ENCODE measurements around the gene SH3PXD2A. TPM values are rescaled to one million over a fixed set of nuclear protein-coding genes. Genes with fewer than 3 reads are reported as not detected.
"Not testable (repeated sequence)": the region's sequence is repeated elsewhere in the genome, so short reads cannot be mapped to it uniquely, and the experiment has no call there.

SH3PXD2A gene
- total RNA-seq, 2 experiments from 2014 or later: 10.2 to 10.9 TPM

DNA sequence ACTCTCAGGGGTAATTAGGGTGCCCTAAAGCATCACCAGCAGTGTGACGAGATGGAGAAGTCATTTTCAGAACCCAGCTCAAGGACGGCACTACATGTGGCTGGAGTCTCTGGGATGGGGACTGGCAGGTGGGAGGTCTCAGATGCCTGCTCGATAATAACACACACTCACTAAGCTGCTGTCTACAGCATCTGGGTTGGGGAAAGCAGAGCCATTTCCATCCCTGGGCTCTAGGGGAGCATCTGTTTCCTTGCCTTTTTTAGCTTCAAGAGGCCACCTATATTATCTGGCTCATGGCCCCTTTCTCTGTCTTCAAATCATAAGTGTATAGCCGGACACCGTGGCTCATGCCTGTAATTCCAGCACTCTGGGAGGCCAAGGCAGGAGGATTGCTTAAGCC lies 79.6 kb downstream of the SH3PXD2A start:
- Mint-ChIP-seq H3K27me3 (peaks cover 2% of the 10 kb centered on the region), H3K36me3 (no peaks in the 10 kb centered on the region), H3K27ac (no peak overlapping the region), H3K9me3 (no peaks in the 10 kb centered on the region), H3K4me1 (peaks cover 10% of the 10 kb centered on the region), H3K4me3 (no peak overlapping the region)
- DNase-seq: no peak

DNA sequence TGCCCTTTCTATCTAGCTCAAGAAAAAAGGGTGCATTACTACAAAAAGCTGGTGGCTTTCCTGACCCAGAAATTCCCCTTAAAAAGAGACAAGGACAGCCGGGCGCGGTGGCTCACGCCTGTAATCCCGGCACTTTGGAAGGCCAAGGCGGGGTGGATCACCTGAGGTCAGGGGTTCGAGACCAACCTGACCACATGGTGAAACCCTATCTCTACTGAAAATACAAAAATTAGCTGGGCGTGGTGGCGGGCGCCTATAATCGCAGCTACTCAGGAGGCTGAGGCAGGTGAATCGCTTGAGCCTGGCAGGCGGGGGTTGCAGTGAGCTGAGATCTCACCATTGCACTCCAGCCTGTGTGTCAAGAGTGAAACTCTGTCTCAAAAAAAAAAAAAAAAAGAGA lies 82.5 kb downstream of the SH3PXD2A start:
- peak overlapping the region; percentile 88 for H3K27ac Mint-ChIP-seq
- H3K4me3 Mint-ChIP-seq: peak overlapping the region; percentile 84
- H3K27me3 Mint-ChIP-seq, DNase-seq, H3K36me3 Mint-ChIP-seq, H3K9me3 Mint-ChIP-seq: not testable (repeated sequence)
- peaks cover 10% of the 10 kb centered on the region for H3K4me1 Mint-ChIP-seq

DNA sequence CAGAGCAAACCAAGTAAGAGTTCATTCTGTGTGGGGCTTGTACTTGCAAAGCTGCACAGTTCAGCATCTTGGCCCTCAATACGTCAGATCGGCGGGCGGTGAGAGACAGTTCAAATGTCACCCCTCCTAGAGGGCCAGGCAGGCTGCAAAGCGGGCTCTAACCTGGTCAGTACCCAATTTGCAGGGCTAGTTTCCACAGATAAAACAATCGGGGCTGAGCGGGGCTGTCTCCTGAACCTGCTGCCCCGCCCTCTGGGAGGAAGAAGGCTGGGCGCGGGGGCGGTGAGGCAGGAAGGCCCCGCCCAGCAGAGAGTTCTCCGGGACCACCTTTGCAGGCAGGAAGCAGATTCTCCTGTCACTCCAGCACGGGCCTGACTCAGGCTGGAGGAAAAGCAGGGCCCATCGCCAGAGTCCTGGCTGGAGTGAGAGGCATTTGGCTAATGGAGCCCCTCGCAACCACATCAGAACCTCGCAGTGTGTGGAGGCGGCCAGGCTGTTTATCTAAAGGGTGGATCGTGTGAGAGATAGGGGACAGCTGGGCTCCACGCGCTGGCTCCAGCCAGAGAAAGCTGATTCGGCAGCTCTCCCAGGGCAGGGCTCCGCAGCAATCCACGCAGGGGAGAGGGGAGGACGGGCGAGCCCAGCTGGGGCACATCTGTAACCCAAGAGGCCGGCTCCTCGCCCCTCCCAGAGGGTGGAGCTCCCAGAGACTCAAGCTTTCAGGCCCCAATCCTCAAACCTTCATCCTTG lies 83.1 kb downstream of the SH3PXD2A start:
- no peaks in the 10 kb centered on the region for H3K27me3 Mint-ChIP-seq
- peak overlapping the region; percentile 88 for H3K27ac Mint-ChIP-seq
- peaks cover 10% of the 10 kb centered on the region for H3K4me1 Mint-ChIP-seq
- DNase-seq: peak; percentile 71
- peak overlapping the region; percentile 84 for H3K4me3 Mint-ChIP-seq
- no peaks in the 10 kb centered on the region for H3K36me3 Mint-ChIP-seq
- H3K9me3 Mint-ChIP-seq: no peaks in the 10 kb centered on the region

DNA sequence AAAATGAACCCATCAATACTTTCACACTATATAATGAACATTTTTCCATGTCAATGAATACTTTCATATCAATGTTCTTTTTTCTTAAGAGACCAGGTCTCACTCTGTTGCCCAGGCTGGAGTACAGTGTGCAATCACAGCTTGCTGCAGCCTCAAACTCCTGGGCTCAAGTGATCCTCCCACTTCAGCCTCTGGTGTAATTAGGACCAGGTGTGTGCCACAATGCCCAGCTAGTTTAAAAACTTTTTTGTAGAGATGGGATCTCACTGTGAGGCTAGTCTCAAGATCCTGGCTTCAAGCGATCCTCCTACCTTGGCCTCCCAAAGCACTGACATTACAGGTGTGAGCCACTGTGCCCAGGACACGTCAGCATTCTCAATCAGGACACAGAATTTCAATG lies 85.2 kb downstream of the SH3PXD2A start:
- no peak overlapping the region for H3K4me3 Mint-ChIP-seq
- no peak for DNase-seq
- H3K27ac Mint-ChIP-seq: no peak overlapping the region

DNA sequence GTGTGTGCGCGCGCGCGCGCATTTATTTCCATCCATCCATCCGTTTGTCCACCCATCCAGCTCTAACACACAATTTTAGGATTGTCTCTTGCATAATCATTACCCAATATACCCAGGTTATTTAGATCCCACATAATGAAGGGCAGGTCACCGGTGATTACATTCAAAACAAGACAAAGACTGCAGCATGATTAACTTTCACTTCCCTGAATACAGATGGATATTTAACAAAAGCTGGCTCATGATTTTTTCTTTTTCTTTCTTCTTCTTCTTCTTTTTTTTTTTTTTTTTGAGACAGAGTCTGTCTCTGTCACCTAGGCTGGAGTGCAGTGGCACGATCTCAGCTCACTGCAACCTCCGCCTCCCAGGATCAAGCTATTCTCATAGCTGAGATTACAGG lies 86.2 kb downstream of the SH3PXD2A start:
- no peak for DNase-seq
- Mint-ChIP-seq H3K4me1 (peaks cover 33% of the 10 kb centered on the region), H3K27me3 (no peaks in the 10 kb centered on the region), H3K27ac (no peak overlapping the region), H3K36me3 (no peaks in the 10 kb centered on the region), H3K4me3 (no peak overlapping the region), H3K9me3 (no peaks in the 10 kb centered on the region)

More for the DNA sequence above, 85.2 kb downstream of the SH3PXD2A start:
- Mint-ChIP-seq H3K36me3 (no peaks in the 10 kb centered on the region), H3K9me3 (no peaks in the 10 kb centered on the region), H3K27me3 (no peaks in the 10 kb centered on the region), H3K4me1 (peaks cover 25% of the 10 kb centered on the region)

DNA sequence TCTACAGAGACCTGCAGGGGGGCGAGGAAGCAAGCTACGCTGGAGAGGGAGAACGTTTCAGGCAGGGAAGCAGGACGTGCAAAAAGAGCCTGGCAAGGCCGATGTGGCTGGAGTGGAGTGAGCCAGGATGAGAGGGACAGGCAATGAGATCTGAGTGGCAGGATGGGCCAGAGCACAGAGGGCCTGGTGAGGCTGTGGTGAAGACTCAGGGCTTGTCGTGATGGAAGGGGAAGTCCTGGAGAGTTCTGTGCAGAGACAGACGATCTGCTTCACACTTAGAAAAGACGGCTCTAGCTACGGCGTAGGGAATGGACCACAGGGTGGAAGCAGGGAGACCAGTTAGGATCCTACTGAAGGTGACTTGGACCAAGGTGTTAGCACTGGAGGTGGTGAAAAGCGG lies 87.0 kb downstream of the SH3PXD2A start:
- Mint-ChIP-seq H3K27ac (no peak overlapping the region), H3K4me1 (peaks cover 41% of the 10 kb centered on the region)

DNA sequence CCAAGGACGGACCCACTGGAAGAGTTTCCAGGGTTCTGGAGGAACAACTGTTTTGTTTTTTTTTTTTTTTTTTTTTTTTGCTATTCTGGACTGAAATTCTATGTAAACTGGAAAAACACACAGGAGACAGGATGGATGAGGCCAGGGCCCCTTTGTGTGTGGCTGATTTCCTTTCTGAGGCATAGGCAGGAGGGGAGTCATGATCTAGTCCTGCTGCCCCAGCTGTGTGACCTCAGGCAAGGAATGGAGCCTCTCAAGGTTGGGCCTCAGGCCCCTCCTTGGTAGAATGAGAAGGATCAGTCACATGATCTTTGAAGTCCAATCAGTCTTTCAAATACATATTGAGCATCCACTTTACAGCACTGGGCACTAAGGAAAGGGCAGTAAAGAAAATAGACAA lies 87.6 kb downstream of the SH3PXD2A start:
- no peak overlapping the region for H3K27ac Mint-ChIP-seq
- DNase-seq: no peak
- H3K27me3 Mint-ChIP-seq: no peaks in the 10 kb centered on the region
- peaks cover 5% of the 10 kb centered on the region for H3K9me3 Mint-ChIP-seq
- H3K4me3 Mint-ChIP-seq: no peak overlapping the region
- peaks cover 45% of the 10 kb centered on the region for H3K4me1 Mint-ChIP-seq
- no peaks in the 10 kb centered on the region for H3K36me3 Mint-ChIP-seq

More for the DNA sequence above, 87.0 kb downstream of the SH3PXD2A start:
- no peak overlapping the region for H3K4me3 Mint-ChIP-seq
- H3K36me3 Mint-ChIP-seq: no peaks in the 10 kb centered on the region
- DNase-seq: no peak
- peaks cover 5% of the 10 kb centered on the region for H3K9me3 Mint-ChIP-seq
- H3K27me3 Mint-ChIP-seq: no peaks in the 10 kb centered on the region

DNA sequence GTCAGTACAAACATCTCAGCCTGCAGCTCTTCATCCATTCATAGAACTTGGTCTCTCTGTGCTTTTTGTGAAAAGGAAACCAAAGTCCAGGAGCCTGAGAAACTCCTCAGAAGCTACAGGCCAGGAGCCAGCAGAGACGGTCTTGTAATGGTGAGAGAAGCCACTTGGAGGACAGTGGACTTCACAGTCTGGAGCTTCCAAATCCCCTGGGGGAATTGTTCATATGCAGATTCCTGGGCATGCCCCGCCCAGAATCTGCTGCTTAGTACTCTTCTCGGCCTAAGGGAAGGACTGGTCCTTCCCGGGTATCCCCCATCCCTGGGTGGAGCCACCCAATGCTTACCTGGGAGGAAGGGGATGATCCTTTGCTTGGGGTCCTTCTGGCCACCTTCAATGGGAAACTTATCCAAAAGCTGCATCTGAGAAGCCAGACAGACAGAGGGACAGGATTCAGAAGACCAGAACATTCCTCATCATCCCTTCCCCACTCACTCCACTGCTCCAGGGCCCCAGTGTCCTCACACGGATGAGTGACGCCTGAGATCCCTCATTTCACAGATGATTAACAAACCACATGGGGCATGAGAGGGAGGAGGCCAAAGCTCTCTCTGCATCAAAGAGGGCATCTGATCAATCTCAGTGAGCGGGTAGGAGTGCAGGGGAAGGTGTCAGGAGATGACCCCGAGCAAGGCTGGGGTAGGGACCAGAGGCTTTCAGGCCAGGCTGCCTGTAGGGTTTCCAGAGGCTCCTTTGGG lies 88.4 kb downstream of the SH3PXD2A start:
- no peak overlapping the region for H3K27ac Mint-ChIP-seq
- no peaks in the 10 kb centered on the region for H3K27me3 Mint-ChIP-seq
- no peak overlapping the region for H3K4me3 Mint-ChIP-seq
- DNase-seq: no peak
- peaks cover 5% of the 10 kb centered on the region for H3K9me3 Mint-ChIP-seq
- no peaks in the 10 kb centered on the region for H3K36me3 Mint-ChIP-seq
- H3K4me1 Mint-ChIP-seq: peaks cover 40% of the 10 kb centered on the region

DNA sequence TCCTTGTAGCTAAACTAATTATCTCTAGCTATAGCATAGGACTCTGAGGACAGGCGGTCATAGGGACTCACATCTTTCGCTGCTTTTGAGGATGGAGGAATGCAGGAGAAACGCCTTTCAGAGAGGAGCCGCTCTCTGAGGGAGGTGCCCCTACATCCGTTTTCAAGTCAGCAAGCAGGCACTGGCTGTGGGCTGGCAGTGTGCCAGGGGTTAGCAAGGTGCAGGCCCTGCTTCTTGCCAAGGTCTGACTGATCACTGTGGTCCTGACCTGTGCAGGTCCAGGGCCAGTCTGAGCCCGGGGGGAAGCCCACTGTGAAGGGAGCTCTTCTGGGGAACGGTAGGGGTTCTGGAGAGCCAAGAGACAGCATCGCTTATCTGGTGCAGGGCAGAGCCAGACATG lies 89.4 kb downstream of the SH3PXD2A start:
- Mint-ChIP-seq H3K9me3 (peaks cover 5% of the 10 kb centered on the region), H3K4me3 (peak overlapping the region; percentile 16), H3K27me3 (no peaks in the 10 kb centered on the region), H3K27ac (peak overlapping the region; percentile 60), H3K4me1 (peaks cover 37% of the 10 kb centered on the region), H3K36me3 (no peaks in the 10 kb centered on the region)
- DNase-seq: peak; percentile 64

DNA sequence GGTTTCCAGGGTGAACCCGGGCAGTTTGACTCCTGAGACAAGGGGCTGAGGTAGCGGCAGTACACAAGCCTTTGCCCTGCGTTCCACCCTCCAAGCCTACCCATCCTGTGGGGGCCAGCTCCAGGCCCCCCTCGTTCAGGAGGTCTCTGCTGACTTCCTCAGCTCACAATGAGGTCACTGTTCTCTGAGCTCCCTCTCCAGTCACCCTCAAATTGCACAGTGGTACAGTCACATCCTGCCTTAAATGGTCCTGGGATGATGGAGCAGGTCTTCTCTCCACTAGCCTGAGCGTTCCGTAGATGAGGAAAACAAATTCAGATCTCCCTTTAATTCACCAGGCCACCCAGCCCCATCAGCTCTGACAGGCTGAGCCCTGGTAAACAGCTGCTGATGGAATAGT lies 90.2 kb downstream of the SH3PXD2A start:
- Mint-ChIP-seq H3K27me3 (no peaks in the 10 kb centered on the region), H3K4me1 (peaks cover 37% of the 10 kb centered on the region), H3K4me3 (no peak overlapping the region), H3K9me3 (peaks cover 5% of the 10 kb centered on the region), H3K36me3 (no peaks in the 10 kb centered on the region), H3K27ac (no peak overlapping the region)
- no peak for DNase-seq

DNA sequence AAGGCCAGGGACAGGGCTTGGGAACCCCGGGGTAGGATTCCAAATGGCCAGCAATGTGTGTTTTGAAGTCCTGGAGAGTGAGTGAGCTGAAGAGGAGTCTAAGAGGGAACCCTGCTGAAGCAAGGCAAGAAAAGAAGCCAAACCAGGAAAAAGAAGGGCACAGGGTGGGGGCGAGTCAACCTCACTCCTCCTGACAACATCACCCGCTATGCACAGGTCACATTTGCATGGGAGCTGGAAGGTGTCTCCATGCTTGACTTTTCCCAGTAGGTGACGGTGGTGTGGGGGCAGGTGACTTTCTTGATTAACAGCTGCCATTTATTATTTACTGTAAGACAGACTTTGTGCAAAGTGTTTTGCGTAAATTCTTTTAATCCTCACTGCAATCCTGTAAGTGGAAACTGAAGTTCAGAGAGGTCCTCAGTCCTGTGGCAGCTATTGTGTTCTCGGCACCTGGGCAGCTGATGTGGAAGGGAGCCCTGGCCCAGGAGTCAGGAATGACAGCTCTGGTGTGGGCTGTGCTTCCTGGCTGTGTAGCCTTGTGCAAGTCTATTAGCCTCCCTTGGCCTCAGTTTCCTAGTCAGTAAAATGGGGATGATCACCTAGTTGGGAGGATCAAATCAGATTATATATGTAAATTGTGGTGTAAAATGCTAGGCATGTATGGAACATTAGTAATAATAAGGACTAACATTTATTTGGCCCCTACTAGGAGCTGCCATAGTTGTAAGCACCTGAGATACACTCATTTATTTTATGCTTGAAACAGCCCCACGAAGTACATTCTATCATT lies 90.9 kb downstream of the SH3PXD2A start:
- H3K9me3 Mint-ChIP-seq: peaks cover 5% of the 10 kb centered on the region
- DNase-seq: no peak
- peak overlapping the region; percentile 58 for H3K27ac Mint-ChIP-seq
- peaks cover 39% of the 10 kb centered on the region for H3K4me1 Mint-ChIP-seq
- H3K27me3 Mint-ChIP-seq: no peaks in the 10 kb centered on the region
- no peaks in the 10 kb centered on the region for H3K36me3 Mint-ChIP-seq
- H3K4me3 Mint-ChIP-seq: no peak overlapping the region

DNA sequence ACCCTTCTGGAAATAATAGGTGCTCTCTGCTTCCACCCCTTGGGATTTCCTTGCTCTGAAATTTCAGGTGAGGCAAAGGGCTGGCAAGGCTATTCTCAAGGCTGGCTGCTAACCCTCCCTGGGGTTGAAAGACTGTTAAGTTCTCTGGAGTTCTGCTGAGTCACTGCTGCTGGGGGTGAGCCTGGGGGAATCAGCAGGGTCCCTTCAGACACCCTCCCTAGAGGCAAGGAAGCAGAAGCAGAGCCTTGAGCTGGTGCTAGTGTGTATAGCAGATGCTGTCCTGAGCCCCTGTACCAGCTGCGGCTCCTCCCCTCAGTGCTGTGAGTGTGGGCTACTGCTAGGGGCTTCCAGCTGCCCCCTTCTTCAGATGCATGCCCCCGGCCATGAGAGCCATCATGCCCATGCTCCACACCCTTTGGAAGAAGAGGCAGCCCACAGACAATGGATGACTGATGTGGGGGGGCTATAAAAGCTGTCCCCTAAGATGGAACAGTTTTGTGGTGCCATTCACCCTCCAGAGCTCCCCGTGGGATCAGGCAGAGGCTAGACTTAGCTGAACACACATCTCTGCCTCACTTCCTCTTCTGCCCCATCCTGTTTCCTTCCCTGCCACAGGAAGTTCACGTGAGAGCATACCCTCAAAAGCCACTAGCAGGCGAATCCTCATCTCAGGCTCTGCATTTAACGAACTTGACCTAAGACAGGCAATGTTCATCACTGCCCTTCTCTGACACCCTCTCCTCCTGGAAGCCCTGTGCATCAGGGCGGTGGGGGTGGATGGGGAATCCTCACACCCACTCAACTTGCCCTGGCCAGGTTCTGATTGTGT lies 91.8 kb downstream of the SH3PXD2A start:
- H3K9me3 Mint-ChIP-seq: peaks cover 5% of the 10 kb centered on the region
- DNase-seq: no peak
- no peaks in the 10 kb centered on the region for H3K36me3 Mint-ChIP-seq
- H3K4me3 Mint-ChIP-seq: no peak overlapping the region
- peaks cover 47% of the 10 kb centered on the region for H3K4me1 Mint-ChIP-seq
- peak overlapping the region; percentile 58 for H3K27ac Mint-ChIP-seq
- no peaks in the 10 kb centered on the region for H3K27me3 Mint-ChIP-seq

DNA sequence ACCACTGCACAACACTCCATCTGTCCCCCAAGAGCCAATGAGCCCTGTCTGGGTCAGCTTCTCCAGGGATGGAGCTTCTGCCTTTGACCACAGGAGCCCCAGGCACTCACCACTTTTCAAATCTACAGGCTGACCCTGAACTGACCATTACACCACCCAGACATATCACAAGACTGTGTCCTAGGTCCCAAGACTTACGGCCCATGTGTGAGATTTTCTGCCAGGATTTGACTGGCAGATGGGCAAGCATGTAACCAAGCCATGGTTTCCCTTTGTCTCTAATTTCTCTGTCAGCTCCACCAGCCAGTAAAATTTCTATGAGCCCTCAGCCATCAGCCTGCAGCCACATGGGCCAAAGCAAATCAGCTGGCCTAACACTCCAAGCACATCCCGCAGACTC lies 92.5 kb downstream of the SH3PXD2A start:
- H3K27me3 Mint-ChIP-seq: no peaks in the 10 kb centered on the region
- DNase-seq: no peak
- H3K4me1 Mint-ChIP-seq: peaks cover 54% of the 10 kb centered on the region
- H3K4me3 Mint-ChIP-seq: no peak overlapping the region
- peaks cover 5% of the 10 kb centered on the region for H3K9me3 Mint-ChIP-seq
- H3K27ac Mint-ChIP-seq: no peak overlapping the region
- H3K36me3 Mint-ChIP-seq: no peaks in the 10 kb centered on the region

DNA sequence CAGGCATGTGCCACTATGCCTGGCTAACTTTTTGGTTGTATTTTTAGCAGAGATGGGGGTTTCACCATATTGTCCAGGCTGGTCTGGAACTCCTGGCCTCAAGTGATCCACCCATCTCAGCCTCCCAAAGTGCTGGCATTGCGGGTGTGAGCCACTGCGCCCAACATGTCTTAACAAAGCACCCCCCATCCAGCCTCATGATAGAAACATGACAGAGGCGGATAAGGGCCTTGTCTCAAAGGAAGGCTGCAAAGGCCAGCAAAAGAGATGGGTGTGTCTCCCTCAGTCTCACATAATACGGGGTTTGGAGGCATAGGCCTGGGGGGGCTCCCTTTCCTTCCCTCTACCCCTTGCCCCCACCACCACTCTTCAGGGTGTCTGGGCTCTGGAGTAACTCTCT lies 93.2 kb downstream of the SH3PXD2A start:
- Mint-ChIP-seq H3K27ac (no peak overlapping the region), H3K9me3 (peaks cover 5% of the 10 kb centered on the region), H3K4me1 (peaks cover 59% of the 10 kb centered on the region), H3K27me3 (no peaks in the 10 kb centered on the region), H3K36me3 (no peaks in the 10 kb centered on the region), H3K4me3 (no peak overlapping the region)
- DNase-seq: no peak
